HEK293T (cell line): ENCODE measurements around the gene CCDC182.

Experiments
- ELF4 ChIP-seq: fragments of 450-650 bp; IDR thresholded peaks from 2 replicates; pipeline ENCODE4 v1.6.1; 2017; ENCODE audit warnings: antibody characterized with exemption
- FOXA1 ChIP-seq: fragments of 450-650 bp; IDR thresholded peaks from 2 replicates; pipeline ENCODE4 v1.6.1; 2016; ENCODE audit warnings: mild to moderate bottlenecking
- FOXK2 ChIP-seq: fragments of 450-650 bp; IDR thresholded peaks from 2 replicates; pipeline ENCODE4 v1.6.1; 2016; ENCODE audit warnings: mild to moderate bottlenecking
- FOXM1 ChIP-seq: fragments of 450-650 bp; IDR thresholded peaks from 2 replicates; pipeline ENCODE4 v1.6.1; 2017; ENCODE audit warnings: mild to moderate bottlenecking, borderline replicate concordance
- L3MBTL2 ChIP-seq: fragments of 450-650 bp; conservative IDR thresholded peaks from 2 replicates; pipeline ENCODE4 v1.6.1; 2016; ENCODE audit warnings: mild to moderate bottlenecking
- SP1 ChIP-seq: fragments of 450-650 bp; IDR thresholded peaks from 2 replicates; pipeline ENCODE4 v1.6.1; 2017
- TARDBP ChIP-seq: fragments of 450-650 bp; IDR thresholded peaks from 2 replicates; pipeline ENCODE4 v1.6.1; 2016
- ZNF384 ChIP-seq: fragments of 450-650 bp; IDR thresholded peaks from 2 replicates; pipeline ENCODE4 v1.6.1; 2016

DNA sequence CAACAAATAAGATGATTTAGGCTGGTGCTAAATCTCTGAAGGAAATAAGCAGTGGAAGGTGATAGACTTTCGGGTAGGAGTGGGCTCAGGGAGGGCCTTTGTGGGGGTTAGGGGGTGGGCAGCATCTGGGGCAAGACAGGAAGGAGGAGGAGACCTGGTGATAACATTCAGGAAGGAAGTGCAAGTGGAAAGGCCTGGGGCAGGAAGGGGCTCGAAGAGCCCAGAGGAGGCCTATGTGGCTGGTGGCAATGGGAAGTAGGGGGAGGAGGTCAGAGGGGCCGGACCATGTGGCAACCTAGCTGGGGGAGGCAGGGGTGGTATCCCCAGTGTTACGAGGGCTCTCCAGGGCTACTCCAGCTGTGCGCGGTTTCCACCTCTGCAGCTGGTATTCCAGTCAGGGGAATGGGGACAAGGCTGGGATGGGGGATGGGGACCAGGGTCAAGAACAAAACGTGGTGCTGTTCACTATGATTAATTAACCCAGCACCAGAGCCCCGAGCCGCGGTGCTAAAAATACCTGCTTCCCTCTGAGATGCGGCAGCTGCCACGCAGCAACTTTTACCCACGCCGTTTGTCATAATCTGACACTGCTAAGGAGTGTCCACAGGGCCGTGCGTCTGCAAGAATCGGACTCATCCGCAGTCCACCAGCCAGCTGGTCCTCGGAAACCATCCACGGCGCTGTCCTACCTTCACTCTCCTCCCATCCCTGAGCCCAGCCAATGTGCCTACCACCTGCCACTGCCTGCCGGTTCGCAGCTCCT, 5.2 kb upstream of the CCDC182 start:
- TF ChIP-seq L3MBTL2 (no peak), FOXA1 (no peak), ELF4 (no peak), FOXK2 (no peak), ZNF384 (no peak), FOXM1 (no peak), TARDBP (no peak), SP1 (no peak)
